HUES64 (cell line): ENCODE data around the gene SEPTIN12.
A peak's percentile ranks its signal among the peaks of the same experiment; 100 is the strongest.

ENCODE experiments used
- H3K27ac ChIP-seq: 2 replicates; pipeline ENCODE4 v1.7.0; 2013; ENCODE audit warnings: low read depth, low read length, inconsistent platforms
- H3K27me3 ChIP-seq: 2 replicates; pipeline ENCODE4 v1.6.1; 2013; ENCODE audit warnings: mild to moderate bottlenecking, low read length; ENCODE audit not compliant: insufficient read depth
- H3K36me3 ChIP-seq: 2 replicates; pipeline ENCODE4 v1.6.1; 2013; ENCODE audit warnings: mild to moderate bottlenecking, low read length; ENCODE audit not compliant: insufficient read depth
- H3K4me1 ChIP-seq: 2 replicates; pipeline ENCODE4 v1.6.1; 2013; ENCODE audit warnings: mild to moderate bottlenecking, low read length, moderate library complexity; ENCODE audit not compliant: insufficient read depth
- H3K4me3 ChIP-seq: 2 replicates; pipeline ENCODE4 v1.5.1; 2013; ENCODE audit warnings: mild to moderate bottlenecking, low read length, moderate library complexity
- H3K9ac ChIP-seq: 2 replicates; pipeline ENCODE4 v1.6.1; 2013; ENCODE audit warnings: mild to moderate bottlenecking, low read depth, low read length
- H3K9me3 ChIP-seq: 2 replicates; pipeline ENCODE4 v1.6.1; 2013; ENCODE audit warnings: low read depth, low read length; ENCODE audit not compliant: insufficient read depth
- WGBS: fragments of 150-250, 120-280 bp; methylation state at CpG from one replicate; pipeline ENCODE4 v1.1.7; 2013; ENCODE audit warnings: missing lambda C conversion rate; 5-methylcytosine and 5-hydroxymethylcytosine counted together

SEPTIN12 gene

GRCh38 chr16:4802659-4803287, 14.6 kb upstream of the SEPTIN12 start:
- H3K9ac ChIP-seq = peak overlapping the region; percentile 92
- peaks cover 49% of the 10 kb centered on the region for H3K36me3 ChIP-seq
- under 1% methylated on average over 58 of the region's 59 CpGs for WGBS
- H3K27ac ChIP-seq = peak overlapping the region; percentile 98
- peak overlapping the region; percentile 66 for H3K4me3 ChIP-seq
- no peaks in the 10 kb centered on the region for H3K27me3 ChIP-seq
- peaks cover 11% of the 10 kb centered on the region; the same call in 1 of the 2 replicates for H3K4me1 ChIP-seq
- no peaks in the 10 kb centered on the region for H3K9me3 ChIP-seq

- WGBS = under 1% methylated on average over 70 of the region's 70 CpGs
- H3K4me3 ChIP-seq = peak within 1 kb of the TSS; percentile 66
- H3K36me3 ChIP-seq = peaks cover 46% of the 10 kb centered on the region
- H3K9ac ChIP-seq = peak within 1 kb of the TSS; percentile 92
- H3K9me3 ChIP-seq = no peaks in the 10 kb centered on the region
- H3K27ac ChIP-seq = peak within 1 kb of the TSS; percentile 98
- H3K27me3 ChIP-seq = no peaks in the 10 kb centered on the region
- peaks cover 11% of the 10 kb centered on the region; the same call in 1 of the 2 replicates for H3K4me1 ChIP-seq
These were observed 14.0 kb upstream of the SEPTIN12 start, which contains the start of gene ROGDI for GRCh38 chr16:4801962-4802658. Gene ROGDI (minus strand): TSS chr16:4802633. CDS start chr16:4802571, 62 bp downstream.

GRCh38 chr16:4801051-4801961, 13.2 kb upstream of the SEPTIN12 start:
- WGBS = 48% methylated on average over 28 of the region's 29 CpGs
- Histone ChIP-seq H3K27ac (peak overlapping the region; percentile 98; the same call in 1 of the 2 replicates), H3K27me3 (no peaks in the 10 kb centered on the region), H3K4me1 (peaks cover 11% of the 10 kb centered on the region; the same call in 1 of the 2 replicates), H3K4me3 (peak overlapping the region; percentile 66), H3K9me3 (no peaks in the 10 kb centered on the region), H3K9ac (peak overlapping the region; percentile 92), H3K36me3 (peaks cover 44% of the 10 kb centered on the region)

- Histone ChIP-seq H3K36me3 (peaks cover 39% of the 10 kb centered on the region), H3K27ac (no peak overlapping the region), H3K4me3 (no peak overlapping the region), H3K9me3 (no peaks in the 10 kb centered on the region), H3K4me1 (peaks cover 11% of the 10 kb centered on the region; the same call in 1 of the 2 replicates), H3K9ac (no peak overlapping the region), H3K27me3 (no peaks in the 10 kb centered on the region)
- WGBS = 92% methylated on average over 17 of the region's 17 CpGs
These were observed 12.3 kb upstream of the SEPTIN12 start for GRCh38 chr16:4800290-4801041.

- peaks cover 11% of the 10 kb centered on the region; the same call in 1 of the 2 replicates for H3K4me1 ChIP-seq
- H3K9me3 ChIP-seq = no peaks in the 10 kb centered on the region
- H3K27ac ChIP-seq = no peak overlapping the region
- WGBS = 95% methylated on average over 19 of the region's 19 CpGs
- no peak overlapping the region for H3K4me3 ChIP-seq
- no peaks in the 10 kb centered on the region for H3K27me3 ChIP-seq
- H3K9ac ChIP-seq = no peak overlapping the region
- peaks cover 27% of the 10 kb centered on the region for H3K36me3 ChIP-seq
These were observed 11.2 kb upstream of the SEPTIN12 start for GRCh38 chr16:4799171-4799855.

- H3K36me3 ChIP-seq = peaks cover 24% of the 10 kb centered on the region
- 93% methylated on average over 16 of the region's 16 CpGs for WGBS
- peaks cover 7% of the 10 kb centered on the region; the same call in 1 of the 2 replicates for H3K4me1 ChIP-seq
- no peak overlapping the region for H3K4me3 ChIP-seq
- H3K9ac ChIP-seq = no peak overlapping the region
- no peak overlapping the region for H3K27ac ChIP-seq
- no peaks in the 10 kb centered on the region for H3K9me3 ChIP-seq
- H3K27me3 ChIP-seq = no peaks in the 10 kb centered on the region
These were observed 10.3 kb upstream of the SEPTIN12 start for GRCh38 chr16:4798456-4798855.

GRCh38 chr16:4797805-4798252, 9.7 kb upstream of the SEPTIN12 start:
- H3K9ac ChIP-seq = no peak overlapping the region
- H3K27me3 ChIP-seq = no peaks in the 10 kb centered on the region
- H3K4me3 ChIP-seq = no peak overlapping the region
- H3K9me3 ChIP-seq = no peaks in the 10 kb centered on the region
- H3K4me1 ChIP-seq = 0 out of 2 replicates have a peak, but pooled peaks cover 4% of the 10 kb centered on the region
- WGBS = 95% methylated on average over 22 of the region's 22 CpGs
- no peak overlapping the region for H3K27ac ChIP-seq
- peaks cover 24% of the 10 kb centered on the region for H3K36me3 ChIP-seq

- H3K4me1 ChIP-seq = 0 out of 2 replicates have a peak, but pooled peaks cover 4% of the 10 kb centered on the region
- no peak overlapping the region for H3K9ac ChIP-seq
- H3K9me3 ChIP-seq = no peaks in the 10 kb centered on the region
- 91% methylated on average over 19 of the region's 21 CpGs for WGBS
- H3K27me3 ChIP-seq = no peaks in the 10 kb centered on the region
- H3K27ac ChIP-seq = no peak overlapping the region
- H3K36me3 ChIP-seq = peaks cover 24% of the 10 kb centered on the region
- H3K4me3 ChIP-seq = no peak overlapping the region
These were observed 9.0 kb upstream of the SEPTIN12 start for GRCh38 chr16:4796982-4797804.

GRCh38 chr16:4795828-4796572, 7.9 kb upstream of the SEPTIN12 start:
- Histone ChIP-seq H3K9me3 (no peaks in the 10 kb centered on the region), H3K36me3 (peaks cover 24% of the 10 kb centered on the region), H3K27me3 (no peaks in the 10 kb centered on the region), H3K4me1 (no peaks in the 10 kb centered on the region), H3K27ac (no peak overlapping the region), H3K9ac (no peak overlapping the region), H3K4me3 (no peak overlapping the region)
- 91% methylated on average over 30 of the region's 30 CpGs for WGBS
